IMR-90 (cell line): ENCODE measurements around the gene ABCC4. TPM values are rescaled to one million over a fixed set of nuclear protein-coding genes. Genes with fewer than 3 reads are reported as not detected.

Experiments used
- ATAC-seq: fragments of 200-7000 bp; cut with Tn5 transposase; 2 replicates; pipeline ENCODE4 v1.9.1; 2020; ENCODE audit warnings: low read depth, mild to moderate bottlenecking, moderate library complexity
- BruUV-seq: library from RNA; stranded (reverse); fragments of 400-500 nt; replicated peaks from 2 replicates; lab custom pipeline; 2021; lab: Mats Ljungman, UMichigan
- CTCF ChIA-PET: fragments of 300-600 bp; formaldehyde crosslinking; extraction: SDS; loops from one replicate; lab custom pipeline; 2021; ENCODE audit warnings: antibody characterized with exemption; lab: Yijun Ruan, JAX
- POLR2A ChIA-PET: fragments of 300-600 bp; sonication (Branson Sonifier 250); formaldehyde crosslinking; loops from one replicate; lab custom pipeline; 2022; ENCODE audit warnings: antibody characterized with exemption; ENCODE audit not compliant: unreplicated experiment; lab: Charles Lee
- DNase-seq: peaks from one replicate; pipeline ENCODE4 v3.0.0; 2013
- H2AFZ ChIP-seq: replicated peaks from 2 replicates; pipeline ENCODE3; 2013; ENCODE audit warnings: low read length, mild to moderate bottlenecking; ENCODE audit not compliant: poor library complexity
- H2AK5ac ChIP-seq: 2 replicates; pipeline ENCODE4 v1.6.1; 2013; ENCODE audit warnings: low read depth, low read length, inconsistent platforms
- H2AK9ac ChIP-seq: replicated peaks from 2 replicates; pipeline ENCODE3; 2013; ENCODE audit warnings: mild to moderate bottlenecking, low read depth, low read length, moderate library complexity; ENCODE audit not compliant: poor library complexity
- H2BK120ac ChIP-seq: 2 replicates; pipeline ENCODE4 v1.6.1; 2013; ENCODE audit warnings: low read depth, low read length, inconsistent platforms
- H2BK15ac ChIP-seq: 3 replicates; pipeline ENCODE4 v1.6.1; 2013; ENCODE audit warnings: low read depth, low read length, inconsistent platforms
- H2BK20ac ChIP-seq: 2 replicates; pipeline ENCODE4 v1.6.1; 2013; ENCODE audit warnings: low read depth, mild to moderate bottlenecking, inconsistent platforms, low read length, moderate library complexity
- H2BK5ac ChIP-seq: 2 replicates; pipeline ENCODE4 v1.6.1; 2013; ENCODE audit warnings: mild to moderate bottlenecking, low read depth, low read length, inconsistent platforms; ENCODE audit not compliant: poor library complexity, severe bottlenecking
- H3K14ac ChIP-seq: replicated peaks from 2 replicates; pipeline ENCODE4 v1.6.1; 2013; ENCODE audit warnings: low read depth, low read length, inconsistent platforms
- H3K18ac ChIP-seq: 2 replicates; pipeline ENCODE4 v1.6.1; 2013; ENCODE audit warnings: low read depth, low read length, control low read depth
- H3K23ac ChIP-seq: 2 replicates; pipeline ENCODE4 v1.6.1; 2013; ENCODE audit warnings: low read depth, low read length, inconsistent platforms
- H3K27ac ChIP-seq: 2 replicates; pipeline ENCODE4 v1.5.1; 2013; ENCODE audit warnings: mild to moderate bottlenecking, control low read depth, low read length; ENCODE audit not compliant: insufficient read depth
- H3K27me3 ChIP-seq: 2 replicates; pipeline ENCODE4 v1.6.1; 2013; ENCODE audit warnings: low read length; ENCODE audit not compliant: control insufficient read depth, insufficient read depth
- H3K36me3 ChIP-seq: 2 replicates; pipeline ENCODE4 v1.6.1; 2013; ENCODE audit warnings: low read length, mixed read lengths; ENCODE audit not compliant: control insufficient read depth, insufficient read depth
- H3K4ac ChIP-seq: 2 replicates; pipeline ENCODE4 v1.6.1; 2013; ENCODE audit warnings: low read depth, low read length, inconsistent platforms
- H3K4me1 ChIP-seq: 2 replicates; pipeline ENCODE4 v1.6.1; 2013; ENCODE audit warnings: low read length, mixed read lengths; ENCODE audit not compliant: control insufficient read depth, insufficient read depth
- H3K4me2 ChIP-seq: 2 replicates; pipeline ENCODE4 v1.6.1; 2013; ENCODE audit warnings: low read depth, mild to moderate bottlenecking, control low read depth, low read length, moderate library complexity
- H3K4me3 ChIP-seq: 2 replicates; pipeline ENCODE4 v1.5.1; 2013; ENCODE audit warnings: low read depth, mild to moderate bottlenecking, control low read depth, low read length, moderate library complexity; ENCODE audit not compliant: insufficient read depth
- H3K56ac ChIP-seq: 2 replicates; pipeline ENCODE4 v1.6.1; 2013; ENCODE audit warnings: low read length, inconsistent platforms; ENCODE audit not compliant: insufficient read depth; ENCODE audit errors: extremely low read depth
- H3K79me1 ChIP-seq, 2 experiments: 2 replicates each; pipeline ENCODE4 v1.6.1; 2013; ENCODE audit warnings: low read length in 2 of 2, inconsistent platforms in 1 of 2, low read depth in 1 of 2
- H3K9ac ChIP-seq: 2 replicates; pipeline ENCODE4 v1.6.1; 2013; ENCODE audit warnings: low read depth, low read length, control low read depth
- H3K9me1 ChIP-seq: 2 replicates; pipeline ENCODE4 v1.6.1; 2013; ENCODE audit warnings: low read length, inconsistent platforms; ENCODE audit not compliant: insufficient read depth
- H3K9me3 ChIP-seq: 2 replicates; pipeline ENCODE4 v1.6.1; 2013; ENCODE audit warnings: low read length; ENCODE audit not compliant: control insufficient read depth, insufficient read depth
- H4K20me1 ChIP-seq: 2 replicates; pipeline ENCODE4 v1.6.1; 2013; ENCODE audit warnings: low read length, inconsistent platforms; ENCODE audit not compliant: insufficient read depth
- H4K5ac ChIP-seq: 2 replicates; pipeline ENCODE4 v1.6.1; 2013; ENCODE audit warnings: mild to moderate bottlenecking, low read depth, low read length, control low read depth
- H4K8ac ChIP-seq, 2 experiments: 2 replicates each; pipeline ENCODE4 v1.6.1; 2013; ENCODE audit warnings: low read depth in 2 of 2, low read length in 2 of 2, control low read depth in 1 of 2, inconsistent platforms in 1 of 2
- H4K91ac ChIP-seq: 2 replicates; pipeline ENCODE4 v1.6.1; 2013; ENCODE audit warnings: low read depth, low read length, inconsistent platforms; ENCODE audit not compliant: insufficient read depth
- CEBPB ChIP-seq: IDR thresholded peaks from 2 replicates; pipeline ENCODE4 v1.6.1; 2012; ENCODE audit warnings: low read depth, low read length, improper control_type of control experiment
- CHD1 ChIP-seq: IDR thresholded peaks from 2 replicates; pipeline ENCODE4 v1.6.1; 2012; ENCODE audit warnings: low read depth, low read length, improper control_type of control experiment
- FOS ChIP-seq: fragments of 150-350 bp; IDR thresholded peaks from 2 replicates; pipeline ENCODE4 v1.6.1; 2016; ENCODE audit warnings: low read depth, low read length
- MAFK ChIP-seq: IDR thresholded peaks from 2 replicates; pipeline ENCODE4 v1.6.1; 2012; ENCODE audit warnings: low read depth, low read length, improper control_type of control experiment
- NFE2L2 ChIP-seq: fragments of 150-350 bp; IDR thresholded peaks from 2 replicates; pipeline ENCODE4 v1.6.1; 2016; ENCODE audit warnings: low read depth, mild to moderate bottlenecking, low read length
- POLR2A ChIP-seq: IDR thresholded peaks from 2 replicates; pipeline ENCODE4 v1.6.1; 2012; ENCODE audit warnings: mild to moderate bottlenecking, low read depth, low read length
- RAD21 ChIP-seq: IDR thresholded peaks from 2 replicates; pipeline ENCODE4 v1.6.1; 2012; ENCODE audit warnings: low read length, improper control_type of control experiment
- RCOR1 ChIP-seq: IDR thresholded peaks from 2 replicates; pipeline ENCODE4 v1.6.1; 2012; ENCODE audit warnings: mild to moderate bottlenecking, low read length, improper control_type of control experiment; ENCODE audit not compliant: insufficient replicate concordance
- RFX5 ChIP-seq: IDR thresholded peaks from 2 replicates; pipeline ENCODE4 v1.8.0; 2012; ENCODE audit warnings: low read depth, mild to moderate bottlenecking, low read length, moderate library complexity
- WGBS, 2 experiments: methylation state at CpG; one replicate each; pipeline versions ENCODE4 v1.1.5 to v1.1.7; 2013; ENCODE audit warnings: missing lambda C conversion rate in 2 of 2; ENCODE audit not compliant: insufficient read length in 1 of 2; ENCODE audit errors: extremely low coverage in 2 of 2; 5-methylcytosine and 5-hydroxymethylcytosine counted together
- dilution Hi-C: fragments of 300-500 bp; cut with HindIII; formaldehyde crosslinking; loops from one replicate; pipeline ENCODE4 v1.14.3; 2018; ENCODE audit warnings: low sequenced_read_pairs; ENCODE audit not compliant: unreplicated experiment
- in situ Hi-C: fragments of 300-500 bp; cut with MboI; formaldehyde crosslinking; loops from 3 replicates; pipeline ENCODE4 v1.14.3; 2019; ENCODE audit warnings: low sequenced_read_pairs, inconsistent platforms, mixed read lengths
- intact Hi-C: fragments of 100-400 bp; cut with micrococcal nuclease; formaldehyde crosslinking; loops from 2 replicates; pipeline ENCODE4 v1.10.0; 2022
- polyA plus RNA-seq, 3 experiments: library from polyadenylated mRNA; depleted of rRNA; stranded (reverse); fragments of >200 nt; gene quantifications; 2 replicates each; pipeline ENCODE4 v1.2.3, GENCODE V29; 2012; ENCODE audit warnings: low replicate concordance in 1 of 3
- total RNA-seq: library from RNA; depleted of rRNA; stranded (reverse); fragments of >200 nt; gene quantifications from 2 replicates; pipeline ENCODE4 v1.2.3, GENCODE V29; 2012
- TF ChIP-seq, protein P1 (sequence below): fragments of 150-350 bp; IDR thresholded peaks from 2 replicates; pipeline ENCODE4 v1.6.1; 2017; ENCODE audit warnings: mild to moderate bottlenecking, antibody characterized with exemption, low read length, low read depth
- TF ChIP-seq, protein P2 (sequence below): fragments of 150-350 bp; IDR thresholded peaks from 2 replicates; pipeline ENCODE4 v1.6.1; 2016; ENCODE audit warnings: low read depth, mild to moderate bottlenecking, low read length, moderate library complexity, borderline replicate concordance

ABCC4 gene
- total and polyA plus RNA-seq, 2 of the 4 experiments (the other 2 are of a cell fraction) = 16.6 to 41.4 TPM

DNA sequence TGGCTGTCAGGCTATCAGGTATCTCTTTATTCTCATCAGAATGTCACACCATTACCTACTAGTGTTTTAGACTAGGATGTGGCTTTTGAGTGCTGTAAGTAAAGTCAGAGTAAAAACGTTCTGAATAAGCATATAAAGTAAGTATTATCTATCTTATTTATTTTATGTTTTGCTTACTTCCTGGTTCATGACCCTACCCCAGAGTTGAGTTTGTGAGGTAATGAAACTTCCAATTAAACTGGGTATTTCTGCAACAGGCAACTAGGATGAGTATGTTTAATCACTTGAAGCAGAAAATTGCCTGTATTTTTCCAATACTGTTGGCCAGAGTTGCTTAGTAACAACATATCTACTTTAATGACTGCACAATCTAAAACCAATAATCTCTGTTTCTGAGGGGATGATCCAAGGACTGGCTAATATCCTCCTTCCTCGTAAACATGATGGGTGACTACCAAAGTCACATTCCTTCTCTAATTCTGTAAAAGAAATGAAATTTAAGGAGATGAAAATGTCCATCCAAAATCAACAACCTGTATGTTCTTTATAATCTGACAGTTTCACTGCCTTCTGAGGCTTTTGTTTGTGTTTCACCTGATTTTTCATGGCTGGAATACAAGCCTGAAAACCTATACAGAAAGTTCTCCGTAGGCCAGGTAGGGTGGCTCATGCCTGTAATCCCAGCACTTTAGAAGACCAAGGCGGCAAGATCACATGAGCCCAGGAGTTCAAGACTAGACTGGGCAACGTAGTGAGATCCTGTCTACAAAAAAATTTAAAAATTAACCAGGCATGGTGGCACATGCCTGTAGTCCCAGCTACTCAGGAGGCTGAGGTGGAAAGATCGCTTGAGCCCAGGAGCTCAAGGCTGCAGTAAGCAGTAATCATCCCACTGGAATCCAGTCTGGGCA, 83.1 kb downstream of the ABCC4 start:
- Histone ChIP-seq H3K9me1 (peaks cover 17% of the 10 kb centered on the region), H3K27ac (no peak overlapping the region), H3K27me3 (no peaks in the 10 kb centered on the region), H3K9ac (no peak overlapping the region), H3K23ac (no peak overlapping the region), H3K4me3 (no peak overlapping the region), H2BK120ac (no peak overlapping the region), H3K4me1 (peaks cover 4% of the 10 kb centered on the region; the same call in 1 of the 2 replicates), H4K91ac (no peak overlapping the region), H2AFZ (no peak overlapping the region), H2BK20ac (no peak overlapping the region), H2AK9ac (no peak overlapping the region), H2BK15ac (no peak overlapping the region), H4K8ac (no peak overlapping the region), H4K20me1 (0 out of 2 replicates have a peak, but pooled peaks cover 5% of the 10 kb centered on the region), H3K36me3 (peaks cover 12% of the 10 kb centered on the region), H3K4me2 (no peak overlapping the region), H3K56ac (no peak overlapping the region), H3K14ac (no peak overlapping the region), H4K5ac (no peak overlapping the region), H3K18ac (no peak overlapping the region), H2AK5ac (no peak overlapping the region), H3K9me3 (no peaks in the 10 kb centered on the region), H3K4ac (no peak overlapping the region), H3K79me1 (peaks cover 28 to 53% of the 10 kb centered on the region in 2 experiments), H2BK5ac (no peak overlapping the region)
- no TSS peak for BruUV-seq
- 89% methylated on average over 3 of the region's 6 CpGs; no CpG with 5 or more reads in 1 of the 2 experiments for WGBS, 2 experiments
- intact Hi-C loops = no loop called here
- dilution Hi-C loops = no loop called here
- ATAC-seq = no peak
- ChIA-PET POLR2A (no interaction called here), CTCF (interaction anchor here (0.7 kb wide), 1 partner anchor 13 kb away, joined by 3 read pairs; no protein-coding TSS in a partner anchor)
- in situ Hi-C loops = no loop called here
- TF ChIP-seq RAD21 (no peak), FOS (no peak), RFX5 (no peak), NFE2L2 (no peak), MAFK (no peak), CHD1 (no peak), POLR2A (no peak), CEBPB (no peak), RCOR1 (no peak)
- TF ChIP-seq, protein P1, sequence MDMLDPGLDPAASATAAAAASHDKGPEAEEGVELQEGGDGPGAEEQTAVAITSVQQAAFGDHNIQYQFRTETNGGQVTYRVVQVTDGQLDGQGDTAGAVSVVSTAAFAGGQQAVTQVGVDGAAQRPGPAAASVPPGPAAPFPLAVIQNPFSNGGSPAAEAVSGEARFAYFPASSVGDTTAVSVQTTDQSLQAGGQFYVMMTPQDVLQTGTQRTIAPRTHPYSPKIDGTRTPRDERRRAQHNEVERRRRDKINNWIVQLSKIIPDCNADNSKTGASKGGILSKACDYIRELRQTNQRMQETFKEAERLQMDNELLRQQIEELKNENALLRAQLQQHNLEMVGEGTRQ = no peak
- TF ChIP-seq, protein P2, sequence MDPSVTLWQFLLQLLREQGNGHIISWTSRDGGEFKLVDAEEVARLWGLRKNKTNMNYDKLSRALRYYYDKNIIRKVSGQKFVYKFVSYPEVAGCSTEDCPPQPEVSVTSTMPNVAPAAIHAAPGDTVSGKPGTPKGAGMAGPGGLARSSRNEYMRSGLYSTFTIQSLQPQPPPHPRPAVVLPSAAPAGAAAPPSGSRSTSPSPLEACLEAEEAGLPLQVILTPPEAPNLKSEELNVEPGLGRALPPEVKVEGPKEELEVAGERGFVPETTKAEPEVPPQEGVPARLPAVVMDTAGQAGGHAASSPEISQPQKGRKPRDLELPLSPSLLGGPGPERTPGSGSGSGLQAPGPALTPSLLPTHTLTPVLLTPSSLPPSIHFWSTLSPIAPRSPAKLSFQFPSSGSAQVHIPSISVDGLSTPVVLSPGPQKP = no peak
- no peak for DNase-seq
